Liver (tissue), 9 donors: Measurements from ENCODE around the gene ARL5B. TPM values are rescaled to one million over a fixed set of nuclear protein-coding genes. Genes with fewer than 3 reads are reported as not detected.

Source experiments
- DNase-seq: peaks from one replicate; pipeline ENCODE4 v3.0.0-alpha.2; 2017; ENCODE audit warnings: low spot score
- H3K27ac ChIP-seq, 2 donors: one replicate each; pipeline ENCODE4 v1.7.0; 2013; ENCODE audit warnings: inconsistent platforms in 2 of 2, low read length in 2 of 2, control low read depth in 1 of 2, low read depth in 1 of 2, mild to moderate bottlenecking in 1 of 2
- H3K27me3 ChIP-seq, 4 donors: one replicate each; pipeline versions ENCODE4 v1.6.1 to v1.7.0; 2013; ENCODE audit warnings: low read length in 3 of 4, inconsistent platforms in 1 of 4, mild to moderate bottlenecking in 1 of 4, moderate library complexity in 1 of 4; ENCODE audit not compliant: control insufficient read depth in 4 of 4, insufficient read depth in 4 of 4
- H3K36me3 ChIP-seq, 4 donors: one replicate each; pipeline versions ENCODE4 v1.6.1 to v1.7.0; 2013; ENCODE audit warnings: low read length in 3 of 4, mild to moderate bottlenecking in 3 of 4, low read depth in 1 of 4, moderate library complexity in 1 of 4; ENCODE audit not compliant: control insufficient read depth in 4 of 4, insufficient read depth in 3 of 4
- H3K4me1 ChIP-seq, 4 donors: one replicate each; pipeline versions ENCODE4 v1.6.1 to v1.7.0; 2013; ENCODE audit warnings: low read length in 3 of 4, mild to moderate bottlenecking in 3 of 4, moderate library complexity in 1 of 4; ENCODE audit not compliant: control insufficient read depth in 4 of 4, insufficient read depth in 4 of 4
- H3K4me3 ChIP-seq, 3 donors: one replicate each; pipeline versions ENCODE4 v1.6.1 to v1.7.0; 2013; ENCODE audit warnings: low read length in 3 of 3, control low read depth in 1 of 3, low read depth in 1 of 3, mild to moderate bottlenecking in 1 of 3
- H3K9ac ChIP-seq, 2 donors: one replicate each; pipeline ENCODE4 v1.7.0; 2013; ENCODE audit warnings: low read length in 2 of 2, mild to moderate bottlenecking in 2 of 2, moderate library complexity in 2 of 2, control low read depth in 1 of 2, low read depth in 1 of 2
- H3K9me3 ChIP-seq, 4 donors: one replicate each; pipeline versions ENCODE4 v1.6.1 to v1.7.0; 2013; ENCODE audit warnings: low read length in 3 of 4; ENCODE audit not compliant: control insufficient read depth in 4 of 4
- CTCF ChIP-seq: fragments of 150-350 bp; IDR thresholded peaks from 2 replicates; pipeline ENCODE4 v1.5.1; 2017; ENCODE audit warnings: improper control_type of control experiment, low read depth, low read length; ENCODE audit not compliant: missing input control
- EGR1 ChIP-seq, 2 donors: IDR thresholded peaks; 2 replicates each; pipeline ENCODE4 v1.6.1; 2016 to 2018; ENCODE audit warnings: antibody characterized with exemption in 2 of 2, low read depth in 2 of 2
- FOXA1 ChIP-seq: IDR thresholded peaks from 2 replicates; pipeline ENCODE4 v1.6.1; 2016; ENCODE audit warnings: antibody characterized with exemption
- FOXA2 ChIP-seq: IDR thresholded peaks from 2 replicates; pipeline ENCODE4 v1.6.1; 2016; ENCODE audit warnings: antibody characterized with exemption
- GABPA ChIP-seq, 2 donors: IDR thresholded peaks in 1 of 2; conservative IDR thresholded peaks in 1 of 2; 2 replicates each; pipeline ENCODE4 v1.6.1; 2016; ENCODE audit warnings: antibody characterized with exemption in 2 of 2, mild to moderate bottlenecking in 1 of 2, moderate library complexity in 1 of 2
- HNF4A ChIP-seq, 2 donors: conservative IDR thresholded peaks; 2 replicates each; pipeline ENCODE4 v1.6.1; 2016; ENCODE audit warnings: antibody characterized with exemption in 2 of 2, mild to moderate bottlenecking in 2 of 2
- HNF4G ChIP-seq: IDR thresholded peaks from 2 replicates; pipeline ENCODE4 v1.6.1; 2016; ENCODE audit warnings: antibody characterized with exemption
- MAX ChIP-seq: IDR thresholded peaks from 2 replicates; pipeline ENCODE4 v1.6.1; 2016; ENCODE audit warnings: antibody characterized with exemption
- NR2F2 ChIP-seq: IDR thresholded peaks from 2 replicates; pipeline ENCODE4 v1.6.1; 2016; ENCODE audit warnings: antibody characterized with exemption
- RAD21 ChIP-seq, 2 donors: IDR thresholded peaks; 2 replicates each; pipeline ENCODE4 v1.6.1; 2016; ENCODE audit warnings: antibody characterized with exemption in 2 of 2, mild to moderate bottlenecking in 2 of 2
- REST ChIP-seq: IDR thresholded peaks from 2 replicates; pipeline ENCODE4 v1.6.1; 2016; ENCODE audit warnings: antibody characterized with exemption, mild to moderate bottlenecking
- RXRA ChIP-seq, 2 donors: IDR thresholded peaks; 2 replicates each; pipeline ENCODE4 v1.6.1; 2017 to 2018; ENCODE audit warnings: antibody characterized with exemption in 2 of 2, mild to moderate bottlenecking in 1 of 2
- SP1 ChIP-seq: IDR thresholded peaks from 2 replicates; pipeline ENCODE4 v1.6.1; 2018; ENCODE audit warnings: antibody characterized with exemption, mild to moderate bottlenecking
- TAF1 ChIP-seq: conservative IDR thresholded peaks from 2 replicates; pipeline ENCODE4 v1.6.1; 2016; ENCODE audit warnings: antibody characterized with exemption, mild to moderate bottlenecking
- YY1 ChIP-seq: IDR thresholded peaks from 2 replicates; pipeline ENCODE4 v1.6.1; 2016; ENCODE audit warnings: antibody characterized with exemption, mild to moderate bottlenecking
- ZBTB33 ChIP-seq: IDR thresholded peaks from 2 replicates; pipeline ENCODE4 v1.6.1; 2016; ENCODE audit warnings: antibody characterized with exemption
- WGBS: extraction: QIAGEN DNeasy Blood & Tissue Kit; methylation state at CpG from one replicate; pipeline ENCODE4 v1.1.7; 2013; 5-methylcytosine and 5-hydroxymethylcytosine counted together
- polyA plus RNA-seq, 2 donors: library from polyadenylated mRNA; stranded (reverse) in 1 of 2; unstranded in 1 of 2; fragments of 200-250 nt in 1 of 2; fragments of >200 nt in 1 of 2; fragmentation: Nextera tagmentation in 1 of 2; extraction: Ambion mirVana in 1 of 2; gene quantifications; one replicate each; pipeline versions ENCODE4 v1.2.1 to v1.2.3, GENCODE V29; 2013 to 2015
- total RNA-seq, 2 donors: library from RNA; depleted of rRNA; stranded (reverse); fragments of >200 nt; gene quantifications; one replicate each; pipeline ENCODE4 v1.2.3, GENCODE V29; 2014
- donor health status: healthy.
- donor health status: healthy.
- donor health status: healthy.
- donor health status: healthy.
- donor health status: healthy.

The ARL5B gene
- total and polyA plus RNA-seq, 4 donors = 5.2 to 19.5 (median 12.3) TPM

GRCh38 chr10:18665815-18666558, 6.8 kb downstream of the ARL5B start:
- no peaks in the 10 kb centered on the region for H3K9me3 ChIP-seq
- peaks cover 12 to 42% (median 33%) of the 10 kb centered on the region in 4 donors for H3K4me1 ChIP-seq
- H3K4me3 ChIP-seq = no peak overlapping the region
- H3K27me3 ChIP-seq = no peaks in the 10 kb centered on the region
- no peak for DNase-seq
- H3K9ac ChIP-seq = no peak overlapping the region
- 64% methylated on average over 3 of the region's 3 CpGs for WGBS
- TF ChIP-seq HNF4A (conservative IDR thresholded peaks at IDR 0.05) (no peak), FOXA2 (no peak), CTCF (no peak), RAD21 (IDR thresholded peaks at IDR 0.05) (no peak), ZBTB33 (no peak), GABPA (IDR thresholded peaks at IDR 0.05 in 1 of 2, conservative IDR thresholded peaks at IDR 0.05 in 1 of 2) (no peak), SP1 (no peak), NR2F2 (no peak), TAF1 (no peak), REST (no peak), MAX (no peak), RXRA (IDR thresholded peaks at IDR 0.05) (no peak), FOXA1 (no peak), YY1 (no peak), EGR1 (IDR thresholded peaks at IDR 0.05; ENCODE audit: low read depth in 2 of 2) (no peak), HNF4G (no peak)
- H3K36me3 ChIP-seq = peaks cover 0 to 13% (median 12%) of the 10 kb centered on the region in 4 donors
- H3K27ac ChIP-seq = no peak overlapping the region
